GM21529 (cell line): ENCODE data around the gene OSBPL8.
A peak's percentile ranks its signal among the peaks of the same experiment; 100 is the strongest.
"Not testable (repeated sequence)": the region's sequence is repeated elsewhere in the genome, so short reads cannot be mapped to it uniquely, and the experiment has no call there.

Source experiments
- ATAC-seq: cut with Tn5 transposase; IDR thresholded peaks from one replicate; pipeline ENCODE4 v1.9.1; 2021; ENCODE audit not compliant: unreplicated experiment

The OSBPL8 gene

DNA sequence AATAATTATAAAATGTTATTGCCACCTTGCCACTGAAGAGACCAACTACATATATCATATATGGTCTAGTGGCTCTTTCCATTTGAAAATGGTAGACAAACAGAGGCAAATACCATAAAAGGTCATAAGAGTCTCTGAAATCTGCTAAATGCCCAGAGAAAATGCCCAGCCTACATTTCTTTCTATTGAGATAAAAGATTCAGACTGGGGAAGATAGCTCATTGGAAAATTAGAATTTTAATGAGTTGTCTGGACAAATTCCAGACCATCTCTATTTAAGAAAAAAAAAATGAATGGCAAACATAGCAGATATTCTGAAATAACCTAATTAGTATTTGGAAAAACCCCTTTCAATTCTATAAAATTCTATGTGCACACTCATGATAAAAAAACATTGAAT is 131.5 kb downstream of the OSBPL8 start:
- ATAC-seq = no peak

DNA sequence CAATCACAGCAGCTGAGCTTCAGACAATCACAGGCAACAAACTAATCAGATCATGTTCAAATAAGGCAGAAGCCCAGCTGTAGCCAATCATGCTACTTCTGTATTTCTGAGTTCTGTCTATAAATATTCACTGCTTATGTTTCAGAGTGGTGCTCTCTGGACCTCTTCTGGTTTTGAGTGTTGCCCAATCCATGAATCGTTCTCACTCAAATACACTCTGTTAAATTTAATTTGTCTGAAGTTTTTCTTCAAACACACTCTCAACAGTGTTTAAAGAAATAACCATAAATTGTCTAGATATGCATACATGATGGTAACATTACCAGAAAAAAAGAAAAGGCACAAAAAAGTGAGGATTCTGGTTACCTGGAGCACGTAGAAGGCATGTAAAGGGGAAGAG is 133.4 kb downstream of the OSBPL8 start:
- ATAC-seq = no peak

DNA sequence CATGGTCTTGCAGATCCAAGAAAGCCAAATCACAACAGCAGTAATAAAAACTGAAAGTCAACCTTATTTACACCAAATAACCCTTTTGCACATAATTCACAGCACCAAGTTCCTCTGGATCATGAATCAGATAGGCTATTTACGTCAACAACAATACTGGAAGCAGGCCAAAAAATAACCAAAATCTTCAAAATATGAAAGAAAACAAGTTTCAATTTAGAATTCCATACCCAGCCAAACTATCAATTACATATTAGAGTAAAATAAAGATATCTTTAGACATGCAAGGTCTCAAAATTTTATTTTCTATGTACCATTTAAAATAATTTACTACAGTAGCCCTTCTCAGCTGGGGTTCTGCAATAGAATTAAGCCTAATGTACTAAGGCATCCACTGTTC is 134.6 kb downstream of the OSBPL8 start:
- no peak for ATAC-seq

DNA sequence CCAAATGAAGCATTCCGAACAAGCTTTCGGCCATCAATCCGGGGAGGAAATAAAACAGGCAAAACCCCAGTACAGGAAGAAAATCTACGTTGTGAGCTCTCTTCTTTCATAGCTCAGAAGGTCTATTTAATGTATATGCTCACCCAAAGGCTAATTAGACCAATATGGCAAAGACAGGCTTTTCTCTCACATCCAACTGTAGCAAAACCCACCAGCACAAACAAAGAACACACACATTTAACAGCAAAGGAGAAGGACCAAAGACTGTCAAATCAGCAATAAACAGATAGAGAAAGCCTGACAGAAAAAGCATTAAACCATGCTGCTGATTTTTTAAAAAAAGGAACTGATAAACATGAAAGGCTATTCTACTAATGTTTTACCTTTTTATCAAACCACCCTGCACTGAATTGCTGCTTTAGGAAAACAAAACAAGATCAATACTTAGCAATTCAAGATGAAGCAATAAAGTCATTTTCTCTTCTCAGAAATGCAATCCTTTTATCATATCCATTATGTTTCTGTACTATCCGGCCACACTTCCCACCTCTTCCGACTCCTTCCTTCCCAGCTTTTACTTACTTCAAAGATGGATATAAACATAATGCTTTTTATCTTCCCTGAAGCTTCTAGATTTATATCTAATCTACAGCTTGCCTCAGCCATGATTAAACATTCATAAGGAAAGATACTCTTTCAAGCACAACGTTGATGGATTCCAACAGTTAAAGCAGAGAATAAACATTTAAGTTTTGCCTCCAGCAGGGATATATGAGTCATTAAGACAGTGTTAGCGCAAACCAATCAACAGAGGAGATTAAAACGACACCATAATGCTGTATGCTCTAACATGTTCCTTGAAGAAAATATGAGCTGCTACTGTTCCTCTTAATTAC is 136.8 kb downstream of the OSBPL8 start:
- no peak for ATAC-seq

DNA sequence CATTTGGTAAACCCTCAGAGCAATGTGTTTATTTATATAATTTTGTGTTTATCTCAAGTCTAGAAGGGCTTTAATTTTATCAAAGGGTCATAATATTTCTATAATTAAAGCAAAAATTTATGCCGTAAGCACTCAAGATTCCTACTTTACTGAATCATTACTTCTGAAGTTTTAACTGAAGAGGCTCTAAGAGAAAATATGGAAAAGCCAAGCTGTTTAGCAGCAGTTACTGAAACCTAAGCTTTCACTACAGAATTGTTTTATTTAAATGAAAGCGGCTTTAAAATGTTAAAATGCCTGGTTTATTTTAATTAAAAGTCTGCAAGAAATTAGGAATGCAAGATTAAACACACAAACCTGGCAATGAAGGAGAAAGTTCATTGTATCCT is 137.4 kb downstream of the OSBPL8 start:
- ATAC-seq = no peak

DNA sequence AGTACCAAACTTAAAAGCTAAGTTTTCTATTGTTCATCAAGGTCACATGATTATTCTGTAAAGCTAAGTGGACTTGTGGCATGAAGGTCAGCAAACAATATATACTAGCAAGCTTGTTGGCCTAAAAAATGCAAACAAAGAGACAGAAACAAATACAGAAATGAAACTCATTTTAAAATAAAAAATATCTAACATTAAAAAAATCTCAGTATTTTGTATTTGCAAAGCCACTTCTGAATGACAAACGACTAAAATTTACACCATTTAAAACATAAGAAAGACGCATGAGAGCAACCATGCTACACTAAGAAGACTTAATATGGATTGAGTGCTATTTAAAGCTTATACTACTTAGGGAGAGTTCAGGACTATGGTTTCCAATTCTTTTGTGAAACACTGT is 138.5 kb downstream of the OSBPL8 start:
- ATAC-seq = no peak

DNA sequence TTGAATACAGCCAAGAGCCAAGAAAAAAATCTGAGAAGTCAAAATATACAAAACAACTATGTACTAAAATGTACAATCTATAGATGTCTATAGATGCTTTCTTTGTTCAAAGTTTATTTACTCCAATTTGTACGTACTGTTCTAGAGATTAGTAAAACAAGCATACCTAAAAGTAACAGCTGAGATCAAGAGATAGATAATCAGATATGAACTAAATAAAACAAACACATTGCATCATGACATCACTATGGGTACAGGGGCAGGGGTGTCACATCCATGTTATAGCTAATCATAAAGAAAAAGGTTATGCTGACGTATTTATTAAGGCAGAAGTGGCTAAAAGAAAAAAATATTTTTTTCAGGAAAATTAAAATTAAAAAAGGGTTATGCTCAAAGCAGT is 139.3 kb downstream of the OSBPL8 start:
- no peak for ATAC-seq

DNA sequence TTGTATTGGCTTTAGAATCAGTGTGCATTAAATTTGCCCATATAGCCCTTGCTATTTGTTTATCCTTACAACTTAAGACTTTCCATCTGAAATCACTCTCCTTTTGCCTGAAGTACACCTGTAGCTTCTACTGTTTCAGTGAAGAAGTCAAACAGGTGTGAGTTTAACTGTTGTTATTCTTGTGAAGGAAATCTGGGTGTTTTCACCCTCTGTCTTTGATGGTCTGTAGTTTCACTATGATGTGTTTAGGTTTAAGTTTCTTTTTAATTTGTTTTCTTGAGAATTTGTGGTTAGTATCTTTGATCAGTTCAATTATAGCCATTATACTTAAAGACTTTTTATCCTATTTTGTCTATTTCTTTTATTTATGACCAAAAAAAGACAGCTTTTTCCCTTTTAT is 142.5 kb downstream of the OSBPL8 start:
- ATAC-seq = peak; percentile 77

DNA sequence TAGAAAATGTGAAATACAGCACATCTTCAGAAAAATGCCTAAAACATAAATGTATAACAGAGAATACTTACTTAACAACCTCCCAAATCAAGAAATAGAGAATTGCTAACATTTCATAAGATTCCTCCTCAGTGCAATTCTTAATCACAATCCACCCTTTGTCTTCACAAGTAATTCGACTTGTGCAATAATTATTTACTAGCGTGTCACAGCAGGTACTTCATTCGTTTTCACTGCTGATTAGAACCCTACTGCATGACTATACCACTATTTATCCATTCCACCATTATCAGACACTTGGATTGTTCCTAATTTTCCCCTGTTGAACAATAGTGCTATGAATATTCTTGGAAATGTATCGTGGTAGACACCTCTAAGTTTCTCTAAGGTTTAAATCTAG is 146.4 kb downstream of the OSBPL8 start:
- ATAC-seq = no peak

DNA sequence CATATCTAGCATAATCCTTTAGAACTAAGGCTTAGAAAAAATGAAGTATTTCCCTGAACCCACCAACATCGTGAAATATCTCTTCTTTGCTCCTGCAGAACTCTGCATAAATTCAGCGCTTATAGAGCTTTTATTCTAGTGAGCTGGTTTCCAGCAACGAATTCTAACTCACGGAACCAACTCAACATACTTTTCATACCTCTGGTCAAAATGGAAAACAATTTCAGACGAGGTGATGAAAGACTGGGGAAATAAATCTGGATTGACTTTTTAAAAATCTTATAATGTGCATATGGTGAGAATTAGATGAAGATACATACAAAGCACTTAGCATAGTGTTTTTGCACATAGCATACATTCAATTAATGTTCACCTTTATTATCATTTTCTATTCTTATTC is 148.8 kb downstream of the OSBPL8 start:
- no peak for ATAC-seq

DNA sequence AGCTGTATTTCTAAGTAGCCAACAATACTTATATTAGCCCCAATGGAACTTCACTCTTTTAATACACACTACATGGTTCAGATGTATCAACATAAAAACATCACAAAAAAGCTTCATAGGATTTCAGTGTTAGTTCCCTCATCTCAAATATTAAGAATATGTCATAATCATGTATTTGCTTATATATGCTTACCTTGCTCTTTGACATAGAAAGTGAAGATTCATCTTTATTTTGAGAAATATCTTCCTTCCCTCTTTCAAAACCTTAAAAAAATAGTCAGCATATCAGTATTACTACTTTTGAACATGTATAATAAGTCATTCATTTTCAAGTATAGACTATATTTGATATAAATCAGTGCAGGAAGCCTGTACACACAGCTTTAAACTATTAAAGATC is 149.2 kb downstream of the OSBPL8 start:
- ATAC-seq = no peak

DNA sequence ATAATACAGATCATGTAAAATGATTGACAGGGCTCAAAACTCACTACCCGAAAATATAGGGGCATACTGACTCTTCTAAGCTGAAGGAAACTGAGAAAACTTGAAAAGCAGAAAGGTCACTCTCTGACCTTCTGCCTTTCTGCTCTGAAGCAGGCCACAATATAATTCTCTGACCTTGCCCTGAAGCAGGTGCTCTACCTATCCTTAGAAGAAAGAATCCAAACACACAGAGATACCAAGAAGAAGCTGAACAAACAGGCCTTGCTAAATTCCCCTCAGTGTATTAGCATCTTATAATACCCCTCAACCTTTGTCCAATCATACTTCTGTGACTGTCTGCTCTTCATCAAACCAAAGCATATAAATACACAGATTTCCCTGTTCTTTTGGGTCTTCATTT is 150.5 kb downstream of the OSBPL8 start:
- no peak for ATAC-seq

DNA sequence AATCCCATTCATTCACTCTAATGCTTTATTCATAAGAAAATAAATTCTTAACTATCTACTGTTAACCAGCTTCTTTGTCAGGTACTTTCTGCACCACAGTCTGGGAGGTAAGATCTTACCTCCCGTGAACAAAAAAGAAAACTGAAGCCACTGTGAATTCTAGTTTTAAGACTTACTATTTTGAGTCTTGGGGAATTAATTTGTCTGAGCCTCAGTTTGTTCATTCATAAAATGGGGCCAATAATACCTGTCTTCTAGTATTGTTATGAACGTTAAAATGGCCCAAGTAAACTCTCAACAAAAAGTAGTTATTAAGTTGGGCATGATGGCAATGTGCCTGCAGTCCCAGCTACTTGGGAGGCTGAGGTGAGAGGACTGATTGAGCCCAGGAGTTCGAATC is 151.9 kb downstream of the OSBPL8 start:
- no peak for ATAC-seq

DNA sequence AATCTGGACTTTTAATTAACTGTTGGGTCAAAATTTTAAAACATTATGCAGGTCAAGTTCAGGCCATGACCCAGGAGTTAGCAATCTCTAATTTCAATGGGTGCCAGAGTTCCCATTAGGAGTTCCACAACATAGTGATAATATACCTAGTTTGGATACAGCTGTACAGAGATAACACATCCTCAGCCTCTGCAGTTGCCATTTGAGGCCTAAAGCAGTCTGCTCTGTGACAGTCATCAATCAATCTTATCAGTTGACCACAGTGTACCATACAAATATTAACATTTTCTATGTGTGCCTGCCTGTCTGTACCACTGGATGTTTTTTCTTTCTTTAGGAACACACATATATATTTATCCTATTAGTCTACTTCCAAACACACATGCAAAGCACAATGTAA is 157.3 kb downstream of the OSBPL8 start:
- ATAC-seq = no peak

DNA sequence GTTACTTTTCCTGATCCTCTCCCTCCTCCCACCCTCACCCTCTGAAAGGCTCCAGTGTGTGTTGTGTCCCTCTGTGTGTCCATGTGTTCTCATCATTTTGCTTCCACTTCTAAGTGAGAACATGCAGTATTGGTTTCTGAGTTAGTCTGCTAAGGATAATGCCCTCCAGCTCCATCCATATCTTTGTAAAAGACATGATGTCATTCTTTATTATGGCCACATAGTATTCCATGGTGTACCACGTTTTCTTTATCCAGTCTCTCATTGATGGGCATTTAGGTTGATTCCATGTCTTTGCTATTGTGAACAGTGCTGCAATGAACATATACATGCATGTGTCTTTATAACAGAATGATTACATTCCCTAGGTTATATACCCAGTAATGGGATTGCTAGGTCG is 159.4 kb downstream of the OSBPL8 start:
- ATAC-seq = no peak

DNA sequence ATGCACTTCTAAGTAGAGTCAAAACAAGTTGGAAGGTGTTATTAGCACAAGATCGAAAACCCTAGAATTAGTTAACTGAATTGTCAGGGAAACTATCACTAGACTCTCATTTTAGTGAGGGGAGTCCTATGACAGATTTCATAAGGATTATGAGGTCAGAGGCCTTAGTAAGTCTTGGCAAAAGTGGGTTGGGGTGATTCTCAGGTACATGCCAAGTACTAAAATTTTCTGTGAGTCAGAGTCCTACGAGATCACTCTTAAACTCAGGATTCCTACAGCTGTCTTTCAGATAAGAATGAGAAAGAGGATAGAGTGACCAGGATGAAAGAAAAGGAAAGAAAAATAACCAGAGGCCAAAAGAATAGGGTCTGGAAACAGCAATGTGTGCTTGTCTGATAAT is 160.5 kb downstream of the OSBPL8 start:
- ATAC-seq = no peak

DNA sequence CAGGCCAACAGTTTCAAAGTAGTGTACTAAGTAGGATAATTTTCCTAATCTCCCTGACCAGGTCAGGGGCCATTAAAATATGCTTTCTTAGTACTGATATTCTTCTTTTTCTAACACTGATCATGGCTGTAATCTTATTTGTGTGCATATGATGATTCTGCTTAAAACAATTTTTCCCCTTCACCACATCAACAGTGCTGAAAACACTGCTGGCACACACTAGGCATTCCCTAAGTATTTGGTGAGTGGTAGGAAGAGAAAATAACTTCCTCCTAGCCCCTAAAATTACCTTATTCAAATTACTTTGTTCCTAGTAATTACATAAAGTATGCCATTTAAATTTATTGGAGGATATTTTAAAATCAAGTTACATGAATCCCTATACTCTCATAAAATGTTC is 161.5 kb downstream of the OSBPL8 start:
- no peak for ATAC-seq

DNA sequence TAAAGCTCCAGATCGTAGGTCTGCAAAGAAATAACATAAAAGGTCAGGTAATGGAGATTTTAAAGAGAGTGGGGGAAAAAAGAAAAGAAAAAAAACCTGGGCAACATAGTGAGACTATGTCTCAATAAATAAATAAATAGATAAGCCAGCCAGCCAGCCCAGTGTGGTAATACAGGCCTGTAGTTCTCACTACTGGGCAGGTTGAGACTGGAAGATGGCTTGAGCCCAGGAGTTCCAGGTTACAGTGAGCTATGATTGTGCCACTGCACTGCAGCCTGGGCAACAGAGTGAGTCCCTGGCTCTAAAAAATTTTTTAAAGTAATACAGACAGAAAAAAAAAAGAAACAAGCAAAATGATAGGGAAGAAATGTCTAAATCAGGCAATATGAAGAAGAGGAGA is 168.1 kb downstream of the OSBPL8 start:
- no peak for ATAC-seq

DNA sequence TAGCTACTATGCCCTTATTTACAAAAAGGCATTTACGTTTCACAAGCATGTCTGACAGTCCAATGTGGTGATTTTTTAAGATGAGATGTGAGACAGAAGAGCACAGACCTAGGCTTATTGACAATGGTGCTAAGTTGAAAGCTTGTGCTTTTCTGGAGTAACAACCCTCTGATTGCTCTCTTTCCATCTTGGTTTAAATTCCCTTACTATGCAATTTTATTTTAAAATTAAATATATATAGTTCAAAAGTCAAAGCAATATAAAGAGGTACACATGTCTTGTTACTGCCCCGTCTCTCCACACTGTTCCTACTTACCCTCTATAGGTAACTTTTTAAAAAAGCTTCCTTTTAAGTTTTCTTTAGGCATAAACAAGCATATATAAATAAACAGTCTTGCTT is 172.0 kb downstream of the OSBPL8 start:
- no peak for ATAC-seq

DNA sequence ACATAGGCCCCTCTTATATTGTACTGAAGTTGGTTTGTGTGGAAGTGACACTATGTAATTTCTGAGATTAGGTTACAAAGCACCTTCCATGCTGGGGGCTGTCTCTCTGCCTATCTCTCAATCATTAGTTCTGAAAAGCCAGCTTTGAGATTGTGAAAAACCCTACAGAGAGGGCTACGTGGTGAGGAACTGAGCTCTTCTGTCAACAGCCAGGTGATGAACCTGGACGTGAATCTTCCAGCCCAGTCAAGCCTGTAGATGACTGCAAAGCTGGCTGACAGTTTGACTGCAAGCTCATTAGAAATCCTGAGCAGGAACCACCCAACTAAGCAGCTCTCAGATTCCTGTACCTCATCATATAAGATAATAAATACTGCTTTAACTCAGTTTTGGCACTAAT is 175.0 kb downstream of the OSBPL8 start:
- no peak for ATAC-seq

DNA sequence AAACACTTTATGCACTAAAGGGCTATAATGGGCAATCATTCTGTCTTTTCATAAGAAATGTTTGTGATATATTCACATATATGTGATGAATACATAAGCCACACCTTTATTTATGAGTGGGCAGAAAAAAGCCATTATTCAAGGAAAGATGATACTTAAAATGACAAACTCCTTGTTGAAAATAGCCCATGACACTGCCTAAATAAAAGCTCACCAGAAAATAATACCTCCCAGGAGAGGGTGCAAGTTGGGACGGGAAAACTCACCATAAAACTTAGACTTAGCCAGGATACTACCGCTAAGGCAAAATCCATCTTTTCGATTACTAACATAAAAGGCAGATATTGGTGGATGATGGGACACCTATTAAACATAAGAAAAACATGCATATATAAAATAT is 175.6 kb downstream of the OSBPL8 start:
- ATAC-seq = no peak

DNA sequence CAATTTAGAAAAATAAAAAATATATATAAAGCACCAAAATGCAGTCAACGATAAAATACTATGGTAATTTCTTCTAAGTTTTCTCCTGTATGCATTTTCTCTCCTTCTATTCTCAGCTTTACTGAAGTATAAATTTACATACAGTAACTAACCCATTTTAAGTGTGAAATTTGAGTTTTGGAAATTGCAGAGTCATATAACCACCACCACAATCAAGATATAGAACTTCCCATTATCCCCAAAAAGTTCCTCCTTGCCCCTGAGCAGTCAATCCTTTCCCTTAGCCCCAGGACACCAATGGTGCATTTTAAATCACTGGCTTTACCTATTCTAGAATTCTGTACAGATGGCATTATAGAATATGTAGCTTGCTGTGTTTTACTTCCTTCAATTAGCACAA is 180.3 kb downstream of the OSBPL8 start:
- ATAC-seq = no peak

DNA sequence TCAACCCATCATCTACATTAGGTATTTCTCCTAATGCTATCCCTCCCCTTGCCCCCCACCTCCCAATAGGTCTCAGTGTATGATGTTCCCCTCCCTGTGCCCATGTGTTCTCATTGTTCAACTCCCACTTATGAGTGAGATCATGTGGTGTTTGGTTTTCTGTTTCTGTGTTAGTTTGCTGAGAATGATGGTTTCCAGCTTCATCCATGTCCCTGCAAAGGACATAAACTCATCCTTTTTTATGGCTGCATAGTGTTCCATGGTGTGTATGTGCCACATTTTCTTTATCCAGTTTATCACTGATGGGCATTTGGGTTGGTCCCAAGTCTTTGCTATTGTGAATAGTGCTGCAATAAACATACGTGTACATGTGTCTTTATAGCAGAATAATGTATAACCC is 182.7 kb downstream of the OSBPL8 start:
- ATAC-seq = not testable (repeated sequence)
